ENCODE data around the gene HDAC11.

HDAC11 gene

GRCh38 chr3:13543253-13543652 lies 63.1 kb downstream of the HDAC11 start:
- no peak for DNase-seq (ENCODE audit: low read depth)

DNA sequence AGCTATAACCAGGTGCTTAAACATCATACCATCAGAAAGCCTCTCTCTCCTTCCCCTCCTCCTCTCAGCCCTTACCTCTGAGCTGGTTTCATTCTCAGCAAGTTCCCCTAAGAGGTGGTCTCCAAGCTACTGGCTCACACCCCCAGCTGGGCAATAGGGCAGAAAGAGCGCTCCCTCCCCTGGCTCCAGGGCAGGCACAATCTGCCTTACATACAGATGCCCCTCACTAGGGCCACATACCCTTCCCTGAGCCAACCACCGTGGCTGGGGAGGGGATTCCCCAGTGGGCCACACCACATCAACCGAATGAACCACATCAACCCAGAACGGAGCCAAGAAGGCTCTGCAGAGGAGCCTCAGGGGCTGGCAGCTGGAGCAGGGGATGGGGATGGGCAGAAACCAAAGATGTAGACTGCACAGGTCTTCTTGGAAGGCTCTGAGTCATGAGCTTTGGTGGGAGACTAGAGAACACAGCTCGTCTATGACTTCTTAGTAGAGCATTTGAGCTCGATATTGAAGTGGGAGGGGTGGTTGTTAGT lies 64.3 kb downstream of the HDAC11 start:
- DNase-seq (ENCODE audit: low read depth), result peak; percentile 46

DNA sequence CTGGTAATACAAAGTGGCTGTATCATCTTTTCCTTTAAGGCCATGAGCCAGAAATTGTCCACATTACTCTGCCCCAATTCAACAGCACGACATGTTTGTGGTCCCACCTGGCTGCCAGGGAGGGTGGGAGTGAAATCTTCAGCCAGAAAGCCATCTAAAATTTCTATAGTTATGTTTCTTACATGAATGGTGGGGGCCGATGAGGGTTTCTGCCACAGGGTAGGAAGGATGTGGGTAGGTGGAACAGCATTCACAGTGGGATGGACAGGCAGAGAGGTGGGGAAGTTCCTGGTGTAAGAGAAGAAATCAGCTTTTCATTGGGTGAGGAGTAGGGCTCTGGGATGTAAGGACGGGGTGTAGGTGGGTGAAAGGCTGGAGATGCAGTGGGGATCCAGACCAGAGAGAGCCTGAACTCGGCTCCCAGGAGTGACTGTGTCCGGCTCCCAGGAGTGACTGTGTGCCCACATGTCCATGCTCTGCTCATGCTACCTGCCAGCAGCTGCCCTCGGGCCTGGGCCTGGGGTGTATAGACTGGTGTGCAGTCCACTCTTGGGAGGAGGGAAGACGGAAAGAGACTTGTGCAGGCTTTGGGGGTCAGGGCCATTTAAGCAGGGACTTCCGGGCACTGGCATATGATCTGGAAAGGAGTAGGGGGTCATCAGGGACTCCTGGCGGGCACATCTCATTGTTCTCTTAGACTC lies 65.0 kb downstream of the HDAC11 start:
- no peak for DNase-seq (ENCODE audit: low read depth)

- no peak for DNase-seq (ENCODE audit: low read depth)
These were observed 65.9 kb downstream of the HDAC11 start for GRCh38 chr3:13545952-13546454.

- DNase-seq (ENCODE audit: low read depth), result no peak
These were observed 66.6 kb downstream of the HDAC11 start for GRCh38 chr3:13546667-13547171.

DNA sequence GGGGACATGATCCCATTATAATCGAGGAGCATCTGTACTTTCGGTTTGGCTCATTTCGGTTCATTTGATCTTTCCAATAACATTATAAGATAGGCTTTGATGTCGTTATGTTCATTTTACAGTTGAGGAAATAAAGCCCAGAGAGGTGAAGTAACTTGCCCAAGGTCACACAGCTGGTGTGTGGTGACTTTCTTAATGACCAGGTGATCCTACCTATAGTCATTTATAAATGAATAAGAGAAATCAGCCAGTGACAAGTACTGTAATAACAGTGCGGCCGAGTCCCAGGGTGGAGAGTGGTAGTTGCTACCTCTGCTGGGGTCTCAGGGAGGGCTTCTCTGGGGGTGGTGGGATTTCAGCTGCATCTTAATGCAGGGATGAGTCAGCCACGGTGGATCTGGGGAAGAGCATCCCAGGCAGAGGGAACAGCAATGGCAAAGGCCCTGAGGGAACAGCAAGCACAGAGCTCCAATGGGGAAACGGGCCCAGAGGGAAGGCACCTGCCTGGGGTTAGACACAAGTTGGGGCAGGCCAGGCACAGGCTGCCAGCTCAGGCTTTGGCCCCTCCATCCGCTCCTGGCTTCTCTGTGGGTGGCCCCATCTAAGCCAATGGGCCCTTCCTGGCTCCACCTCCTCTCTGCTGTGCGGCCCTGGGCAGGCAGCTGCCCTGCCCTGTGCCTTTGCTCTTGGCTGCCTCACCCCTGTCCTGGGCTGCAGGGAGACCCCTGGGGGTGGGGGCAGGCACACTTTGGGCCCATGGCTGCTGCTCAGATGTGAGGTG lies 67.7 kb downstream of the HDAC11 start:
- no peak for DNase-seq (ENCODE audit: low read depth)

DNA sequence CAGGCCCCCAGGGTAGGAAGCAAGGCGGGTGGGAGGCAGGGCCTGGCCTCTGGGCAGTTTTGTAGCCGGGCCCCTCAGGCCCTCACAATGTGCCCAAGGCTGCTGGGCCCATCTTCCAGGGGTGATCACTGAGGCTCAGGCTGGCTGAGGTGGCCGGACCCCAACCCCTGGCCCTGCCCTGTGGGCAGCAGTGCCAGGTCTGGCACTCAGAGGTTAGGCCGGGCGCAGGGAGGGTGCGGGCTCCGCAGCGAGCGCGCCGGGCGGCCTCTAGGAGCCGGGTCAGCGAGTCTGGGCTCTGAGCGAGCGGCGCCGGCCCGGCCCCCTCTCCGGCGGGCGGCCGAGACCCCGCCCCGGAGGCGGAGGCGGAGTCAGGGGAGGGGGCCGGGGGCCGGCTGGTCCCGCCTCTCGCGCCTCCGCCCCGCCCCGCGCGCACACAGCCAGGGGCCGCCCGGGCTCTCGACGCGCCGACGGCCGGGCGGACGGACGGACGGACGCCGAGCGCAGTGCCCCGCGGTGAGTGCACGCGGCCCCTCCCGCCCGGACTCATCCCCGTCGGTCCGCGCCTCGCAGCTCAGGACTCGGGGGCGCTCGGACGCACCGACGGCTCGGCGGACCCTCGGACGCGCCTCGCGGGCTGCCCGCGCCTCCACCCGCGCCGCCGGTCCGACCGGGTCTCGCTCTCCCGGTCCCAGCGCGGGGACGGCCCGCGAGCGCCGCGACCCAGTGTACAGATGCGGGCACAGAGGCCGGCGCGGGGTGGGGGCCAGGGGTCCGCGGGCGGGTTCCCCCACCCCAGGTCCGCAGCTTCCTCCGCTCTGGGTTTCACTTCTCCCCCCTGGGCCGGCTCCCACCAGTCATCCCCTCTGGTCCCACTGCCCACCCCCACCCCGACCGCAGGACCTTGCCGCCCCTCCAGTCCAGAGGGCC lies 68.9 kb downstream of the HDAC11 start, which contains the start of gene FBLN2:
Gene FBLN2, plus strand, starts transcription at position 430 of the 927 bp plus-strand sequence. CDS start 21,231 bp downstream, outside the sequence.
- no peak for DNase-seq (ENCODE audit: low read depth)

DNA sequence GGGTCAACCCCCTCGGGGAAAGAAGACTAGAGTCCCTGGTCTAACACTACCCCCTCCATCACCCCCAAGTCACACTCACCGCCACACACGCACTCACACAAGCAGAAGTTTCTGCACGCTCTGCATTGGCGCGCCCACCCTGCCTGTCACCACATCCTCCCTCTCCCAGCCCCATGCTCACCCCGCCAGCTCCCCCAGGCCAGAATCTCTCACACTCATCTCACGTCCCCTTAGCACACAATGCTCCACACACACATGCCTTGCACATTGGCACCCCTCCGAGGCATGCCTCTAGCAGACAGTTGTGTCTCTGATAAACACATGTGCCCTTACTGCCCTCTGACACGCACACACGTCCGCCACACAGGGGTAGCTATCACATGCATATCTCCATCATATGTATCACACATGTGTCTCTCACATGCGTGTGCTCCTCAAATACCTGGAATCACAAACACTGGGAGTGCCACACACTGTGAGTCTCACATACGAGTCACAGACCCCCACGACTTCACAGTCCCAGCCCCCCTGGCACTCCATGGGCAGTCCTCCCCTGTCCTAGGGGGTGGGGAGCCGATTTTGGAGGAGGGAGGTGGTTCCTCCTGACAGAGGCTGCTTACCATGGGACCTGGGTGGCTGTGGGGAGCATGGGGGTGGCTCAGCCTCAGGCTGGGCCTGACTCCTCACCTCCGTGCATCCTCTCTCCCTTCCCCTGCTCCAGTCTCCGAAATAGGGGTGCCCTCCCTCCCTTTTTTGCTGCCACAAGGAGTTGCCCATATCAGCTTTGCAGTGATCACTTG lies 69.7 kb downstream of the HDAC11 start:
- peak; percentile 21 for DNase-seq (ENCODE audit: low read depth)

- no peak for DNase-seq (ENCODE audit: low read depth)
These were observed 70.3 kb downstream of the HDAC11 start for GRCh38 chr3:13550423-13550690.

GRCh38 chr3:13550791-13551360 lies 70.8 kb downstream of the HDAC11 start:
- no peak for DNase-seq (ENCODE audit: low read depth)

DNA sequence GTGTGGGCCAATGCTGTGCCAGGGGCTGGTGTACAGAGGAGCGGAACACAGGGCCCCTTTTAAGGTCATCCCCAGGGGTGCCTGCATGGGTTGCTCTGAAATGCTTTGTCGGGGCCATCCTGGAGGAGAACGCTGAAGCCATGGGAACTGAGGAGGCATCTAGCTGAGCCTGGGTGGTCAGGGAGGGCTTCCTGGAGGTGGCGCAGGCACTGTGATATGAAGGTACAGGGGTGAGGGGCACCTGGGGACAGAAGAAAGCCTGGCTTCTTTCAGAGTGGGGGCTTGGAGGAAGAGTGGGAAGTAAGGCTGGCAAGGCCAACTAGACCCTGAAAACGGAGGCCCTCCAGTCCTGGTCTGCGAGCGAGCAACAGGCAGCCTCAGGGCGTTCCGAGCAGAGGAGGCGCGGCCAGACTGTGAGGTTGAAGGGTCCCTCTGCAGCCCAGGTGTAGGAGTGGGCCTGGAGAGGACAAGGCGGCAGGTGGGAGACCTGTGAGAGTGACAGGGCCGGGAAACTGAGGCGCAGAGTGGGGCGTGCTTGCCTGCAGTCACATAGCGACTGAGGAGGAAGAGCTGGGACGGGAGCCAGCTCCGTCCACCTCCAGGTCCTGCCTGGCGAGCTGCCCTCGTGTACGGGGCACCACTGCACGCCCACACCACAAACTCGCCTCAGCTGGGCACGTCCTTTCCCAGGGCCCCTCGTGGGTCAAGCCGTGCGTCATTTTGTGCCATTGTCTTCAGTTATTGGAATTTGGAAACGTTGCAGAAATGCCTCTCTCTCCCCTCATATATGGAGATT lies 72.9 kb downstream of the HDAC11 start:
- no peak for DNase-seq (ENCODE audit: low read depth)

GRCh38 chr3:13553686-13554085 lies 73.6 kb downstream of the HDAC11 start:
- no peak for DNase-seq (ENCODE audit: low read depth)

DNA sequence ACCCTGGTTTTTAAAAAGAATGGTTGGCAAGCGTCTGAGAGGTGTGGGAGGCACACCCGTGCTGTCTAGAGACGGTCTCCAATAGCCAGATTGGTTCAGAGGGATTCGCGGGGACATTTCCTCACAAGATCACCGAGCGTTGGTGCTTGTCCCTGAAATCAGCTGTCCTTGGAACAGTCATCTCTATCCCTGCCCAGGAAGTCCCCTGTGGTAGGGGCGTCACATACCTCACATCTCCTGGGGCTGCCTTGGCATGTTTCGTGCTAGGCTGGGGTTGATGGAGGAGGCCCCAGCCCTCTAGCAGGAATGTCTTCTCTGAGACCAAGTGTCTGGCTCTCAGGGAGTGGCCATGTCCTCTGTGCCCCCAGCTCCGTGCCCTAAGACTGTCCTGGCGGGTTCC lies 75.6 kb downstream of the HDAC11 start:
- DNase-seq (ENCODE audit: low read depth), result no peak

All from activated gamma-delta T cell treated with anti-CD3 and anti-CD28 coated beads, Interleukin-2, amount 50 U/mL, for 16 hours (primary cell).